PC-9 (cell line): ENCODE results near the gene SCYGR7. TPM values are rescaled to one million over a fixed set of nuclear protein-coding genes. Genes with fewer than 3 reads are reported as not detected.
"Not testable (repeated sequence)": the region's sequence is repeated elsewhere in the genome, so short reads cannot be mapped to it uniquely, and the experiment has no call there.

Source experiments
- BruUV-seq: library from RNA; stranded (reverse); fragments of 400-500 nt; replicated peaks from 2 replicates; lab custom pipeline; 2021; lab: Mats Ljungman, UMichigan
- CTCF ChIA-PET: fragments of 300-600 bp; sonication (Branson Sonifier 250); formaldehyde crosslinking; loops from one replicate; lab custom pipeline; 2022; ENCODE audit warnings: antibody characterized with exemption; lab: Charles Lee
- POLR2A ChIA-PET: fragments of 300-600 bp; sonication (Branson Sonifier 250); formaldehyde crosslinking; loops from one replicate; lab custom pipeline; 2022; ENCODE audit warnings: antibody characterized with exemption; ENCODE audit not compliant: unreplicated experiment; lab: Charles Lee
- DNase-seq, 2 experiments: peaks; one replicate each; pipeline versions ENCODE4 v3.0.0 to v3.0.0-alpha.2; 2015 to 2022; ENCODE audit warnings: mixed read lengths in 1 of 2
- H2AFZ ChIP-seq: fragments of 200-600 bp; sonication (generic); 2 replicates; pipeline ENCODE4 v1.8.1; 2017; ENCODE audit warnings: antibody characterized with exemption
- H3F3A ChIP-seq: fragments of 200-600 bp; sonication (generic); 2 replicates; pipeline ENCODE4 v1.8.1; 2017; ENCODE audit warnings: antibody characterized with exemption, mild to moderate bottlenecking, low read depth; ENCODE audit not compliant: insufficient read depth
- H3K27ac ChIP-seq: fragments of 200-600 bp; sonication (generic); 2 replicates; pipeline ENCODE4 v1.6.1; 2016; ENCODE audit warnings: mixed run types
- H3K27me3 ChIP-seq: fragments of 200-600 bp; sonication (generic); 2 replicates; pipeline ENCODE4 v1.6.1; 2016; ENCODE audit warnings: low read depth, mixed run types; ENCODE audit not compliant: insufficient read depth
- H3K36me3 ChIP-seq: fragments of 200-600 bp; sonication (generic); 2 replicates; pipeline ENCODE4 v1.6.1; 2016; ENCODE audit warnings: low read depth, mixed run types
- H3K4me1 ChIP-seq: fragments of 200-600 bp; sonication (generic); replicated peaks from 2 replicates; pipeline ENCODE4 v1.6.1; 2016; ENCODE audit warnings: mixed run types; ENCODE audit not compliant: insufficient read depth
- H3K4me2 ChIP-seq: fragments of 200-600 bp; sonication (generic); 2 replicates; pipeline ENCODE4 v1.6.1; 2017; ENCODE audit warnings: mixed run types
- H3K4me3 ChIP-seq: fragments of 200-600 bp; sonication (generic); 2 replicates; pipeline ENCODE4 v1.6.1; 2016; ENCODE audit warnings: mixed run types
- H3K79me2 ChIP-seq: fragments of 200-600 bp; sonication (generic); 2 replicates; pipeline ENCODE4 v1.6.1; 2017; ENCODE audit warnings: low read depth, mixed run types
- H3K9me2 ChIP-seq: fragments of 200-600 bp; sonication (generic); 2 replicates; pipeline ENCODE4 v1.8.1; 2017; ENCODE audit warnings: mild to moderate bottlenecking; ENCODE audit not compliant: insufficient read depth
- H3K9me3 ChIP-seq: fragments of 200-600 bp; sonication (generic); 2 replicates; pipeline ENCODE4 v1.8.1; 2016; ENCODE audit warnings: low read depth; ENCODE audit not compliant: insufficient read depth
- H4K20me1 ChIP-seq: fragments of 200-600 bp; sonication (generic); 2 replicates; pipeline ENCODE4 v1.8.1; 2017; ENCODE audit not compliant: insufficient read depth
- CTCF ChIP-seq: fragments of 200-600 bp; sonication (generic); conservative IDR thresholded peaks from 2 replicates; pipeline ENCODE4 v1.6.1; 2017; ENCODE audit warnings: mixed run types, antibody characterized with exemption, mild to moderate bottlenecking, moderate library complexity
- EZH2 ChIP-seq: fragments of 200-600 bp; sonication (generic); IDR thresholded peaks from 2 replicates; pipeline ENCODE4 v1.8.0; 2017; ENCODE audit warnings: antibody characterized with exemption, low read depth
- intact Hi-C: fragments of 100-400 bp; cut with micrococcal nuclease; formaldehyde crosslinking; loops from one replicate; pipeline ENCODE4 v1.10.0; 2022; ENCODE audit not compliant: unreplicated experiment
- total RNA-seq: library from RNA; stranded (reverse); gene quantifications from 2 replicates; pipeline ENCODE4 v1.2.3, GENCODE V29; 2021

The SCYGR7 gene
- total RNA-seq, 1 experiment from 2014 or later = not detected

- Histone ChIP-seq H2AFZ (no peak within 1 kb of the TSS), H3K9me2 (no peaks in the 10 kb centered on the region), H3F3A (no peaks in the 10 kb centered on the region), H3K27me3 (no peaks in the 10 kb centered on the region), H3K79me2 (no peaks in the 10 kb centered on the region), H3K4me1 (0 out of 2 replicates have a peak, but pooled peaks cover 4% of the 10 kb centered on the region), H4K20me1 (no peaks in the 10 kb centered on the region), H3K4me3 (no peak within 1 kb of the TSS), H3K9me3 (no peaks in the 10 kb centered on the region), H3K27ac (no peak within 1 kb of the TSS), H3K36me3 (no peaks in the 10 kb centered on the region), H3K4me2 (no peak within 1 kb of the TSS)
- ChIA-PET POLR2A (no interaction called here), CTCF (no interaction called here)
- intact Hi-C loops = no loop called here
- DNase-seq = peak in 1 of 2 experiments; percentile 49
- TF ChIP-seq CTCF (no peak), EZH2 (no peak)
- BruUV-seq = no TSS peak
Measured at GRCh38 chr2:227724394-227725039, 3.6 kb upstream of the SCYGR7 start, which contains the start of gene SCYGR6. SCYGR6 (minus strand) TSS chr2:227724757; CDS start chr2:227724757, 0 bp downstream.

DNA sequence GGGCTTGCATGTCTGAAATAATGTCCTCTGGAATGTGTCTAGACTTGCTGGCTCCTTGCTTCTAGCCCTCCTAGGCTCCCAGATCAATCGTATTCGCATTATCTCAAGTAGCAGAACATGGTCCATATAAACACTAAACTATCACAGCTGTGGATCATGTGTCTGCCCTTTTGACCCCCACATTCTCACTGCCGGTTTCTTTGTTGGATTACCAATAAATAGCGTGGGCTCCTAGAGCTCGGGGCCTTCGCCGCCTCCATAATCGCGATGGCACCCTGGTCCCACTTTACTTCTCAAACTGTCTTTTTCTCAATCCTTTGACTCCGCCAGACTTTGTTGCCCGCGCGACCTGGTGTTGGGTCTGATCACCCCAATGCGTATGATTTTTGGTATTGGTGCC is 11.2 kb downstream of the SCYGR7 start:
- H3K9me3 ChIP-seq = no peaks in the 10 kb centered on the region
- TF ChIP-seq EZH2 (no peak), CTCF (no peak)
- ChIA-PET CTCF (no interaction called here), POLR2A (no interaction called here)
- no peaks in the 10 kb centered on the region for H3K4me1 ChIP-seq
- no peaks in the 10 kb centered on the region for H3K36me3 ChIP-seq
- H3K27me3 ChIP-seq = no peaks in the 10 kb centered on the region
- H3K79me2 ChIP-seq = no peaks in the 10 kb centered on the region
- H2AFZ ChIP-seq = no peak overlapping the region
- H3K9me2 ChIP-seq = no peaks in the 10 kb centered on the region
- no peak overlapping the region for H3K4me2 ChIP-seq
- no TSS peak for BruUV-seq
- no peak overlapping the region for H3K4me3 ChIP-seq
- DNase-seq = no peak
- H3K27ac ChIP-seq = no peak overlapping the region
- no peaks in the 10 kb centered on the region for H3F3A ChIP-seq
- H4K20me1 ChIP-seq = no peaks in the 10 kb centered on the region
- intact Hi-C loops = no loop called here

DNA sequence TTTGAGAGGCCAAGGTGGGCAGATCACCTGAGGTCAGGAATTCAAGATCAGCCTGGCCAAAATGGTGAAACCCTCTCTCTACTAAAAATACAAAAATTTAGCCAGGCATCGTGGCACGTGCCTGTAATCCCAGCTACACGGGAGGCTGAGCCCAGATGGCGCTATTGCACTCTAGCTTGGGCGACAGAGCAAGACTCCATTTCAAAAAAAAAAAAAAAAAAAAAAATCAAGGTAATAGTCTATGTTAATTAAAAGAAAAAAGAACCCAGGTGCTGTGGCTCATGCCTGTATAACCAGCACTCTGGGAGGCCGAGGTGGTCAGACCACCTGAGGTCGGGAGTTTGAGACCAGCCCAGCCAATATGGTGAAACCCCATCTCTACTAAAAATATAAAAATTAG is 12.6 kb downstream of the SCYGR7 start:
- H3K9me3 ChIP-seq, BruUV-seq, DNase-seq, intact Hi-C loops, H3K9me2 ChIP-seq, H3K4me2 ChIP-seq, H3K27ac ChIP-seq, POLR2A ChIA-PET, H3K4me1 ChIP-seq, H2AFZ ChIP-seq, H3K27me3 ChIP-seq, H3K79me2 ChIP-seq, H3K4me3 ChIP-seq, H3K36me3 ChIP-seq, H4K20me1 ChIP-seq, H3F3A ChIP-seq: not testable (repeated sequence)
- peak; percentile 30; the same call in 1 of the 2 replicates for TF ChIP-seq CTCF
- CTCF ChIA-PET = interaction anchor here (0.7 kb wide), 2 partner anchors 15 to 30 kb away, joined by 4 to 9 read pairs; no protein-coding TSS in a partner anchor
